GM23338 (cell line): Measurements from ENCODE around the gene KDM4B. TPM values are rescaled to one million over a fixed set of nuclear protein-coding genes. Genes with fewer than 3 reads are reported as not detected.
A peak's percentile ranks its signal among the peaks of the same experiment; 100 is the strongest.

ENCODE experiments used
- ATAC-seq: fragments of 200-7000 bp; cut with Tn5 transposase; 3 replicates; pipeline ENCODE4 v1.9.1; 2020
- DNase-seq: peaks from one replicate; pipeline ENCODE4 v3.0.0-alpha.2; 2015; ENCODE audit warnings: low spot score
- H2AFZ ChIP-seq: fragments of 200-600 bp; sonication (generic); 2 replicates; pipeline ENCODE4 v1.8.0; 2016; ENCODE audit warnings: antibody characterized with exemption, mild to moderate bottlenecking, moderate library complexity
- H3F3A ChIP-seq: fragments of 200-600 bp; sonication (generic); replicated peaks from 2 replicates; pipeline ENCODE4 v1.8.0; 2017; ENCODE audit warnings: antibody characterized with exemption, mixed run types, low read depth
- H3K27ac ChIP-seq: fragments of 200-600 bp; sonication (generic); 2 replicates; pipeline ENCODE4 v1.6.1; 2016; ENCODE audit warnings: low read depth
- H3K27me3 ChIP-seq: fragments of 200-600 bp; sonication (generic); 2 replicates; pipeline ENCODE4 v1.8.0; 2016; ENCODE audit warnings: mild to moderate bottlenecking, mixed run types, moderate library complexity; ENCODE audit not compliant: insufficient read depth
- H3K36me3 ChIP-seq: fragments of 200-600 bp; sonication (generic); 2 replicates; pipeline ENCODE4 v1.8.0; 2016; ENCODE audit warnings: mild to moderate bottlenecking; ENCODE audit not compliant: insufficient read depth
- H3K4me1 ChIP-seq: fragments of 200-600 bp; sonication (generic); 2 replicates; pipeline ENCODE4 v1.8.0; 2016; ENCODE audit warnings: mild to moderate bottlenecking, moderate library complexity; ENCODE audit not compliant: insufficient read depth
- H3K4me2 ChIP-seq: fragments of 200-600 bp; sonication (generic); 2 replicates; pipeline ENCODE4 v1.7.1; 2017; ENCODE audit warnings: mixed run types
- H3K4me3 ChIP-seq: fragments of 200-600 bp; sonication (generic); 2 replicates; pipeline ENCODE4 v1.6.1; 2016; ENCODE audit warnings: mixed run types
- H3K79me2 ChIP-seq: fragments of 200-600 bp; sonication (generic); replicated peaks from 2 replicates; pipeline ENCODE4 v1.8.0; 2017; ENCODE audit warnings: mild to moderate bottlenecking; ENCODE audit not compliant: insufficient read depth
- H3K9me2 ChIP-seq: fragments of 200-600 bp; sonication (generic); 2 replicates; pipeline ENCODE4 v1.8.0; 2017; ENCODE audit not compliant: insufficient read depth
- H4K20me1 ChIP-seq: fragments of 200-600 bp; sonication (generic); replicated peaks from 2 replicates; pipeline ENCODE4 v1.8.0; 2017; ENCODE audit warnings: mild to moderate bottlenecking; ENCODE audit not compliant: insufficient read depth
- H3K27ac Mint-ChIP-seq: 2 replicates; pipeline ENCODE4 v1.8.0; 2020; ENCODE audit warnings: inconsistent platforms, mild to moderate bottlenecking, moderate library complexity, mixed read lengths
- H3K27me3 Mint-ChIP-seq: 3 replicates; pipeline ENCODE4 v1.8.0; 2022; ENCODE audit warnings: low read depth, mild to moderate bottlenecking, moderate library complexity, mixed read lengths, inconsistent platforms; ENCODE audit not compliant: insufficient read depth, poor library complexity
- H3K36me3 Mint-ChIP-seq: 3 replicates; pipeline ENCODE4 v1.8.0; 2021; ENCODE audit warnings: low read depth, mild to moderate bottlenecking, inconsistent platforms, moderate library complexity, mixed read lengths
- H3K4me1 Mint-ChIP-seq: 3 replicates; pipeline ENCODE4 v1.8.0; 2020; ENCODE audit warnings: mild to moderate bottlenecking, inconsistent platforms, mixed read lengths
- H3K4me3 Mint-ChIP-seq: 3 replicates; pipeline ENCODE4 v1.8.0; 2021; ENCODE audit warnings: moderate library complexity, mild to moderate bottlenecking, inconsistent platforms, mixed read lengths
- H3K9me3 Mint-ChIP-seq: 3 replicates; pipeline ENCODE4 v1.8.0; 2020; ENCODE audit warnings: moderate library complexity, mild to moderate bottlenecking, inconsistent platforms, mixed read lengths
- CREB1 ChIP-seq: fragments of 250-450 bp; sonication (Bioruptor Pico); IDR thresholded peaks from 2 replicates; pipeline ENCODE4 v1.5.0; 2020; ENCODE audit warnings: low read depth, mild to moderate bottlenecking, moderate library complexity
- EZH2phosphoT487 ChIP-seq: fragments of 200-600 bp; sonication (generic); IDR thresholded peaks from one replicate; pipeline ENCODE4 v1.8.1; 2018; ENCODE audit warnings: antibody characterized with exemption; ENCODE audit not compliant: unreplicated experiment
- ZNF331 ChIP-seq: fragments of 250-450 bp; sonication (Bioruptor Pico); IDR thresholded peaks from 2 replicates; pipeline ENCODE4 v1.5.0; 2020; ENCODE audit warnings: low read depth, mild to moderate bottlenecking, moderate library complexity
- ZNF462 ChIP-seq: fragments of 250-450 bp; sonication (Bioruptor Pico); IDR thresholded peaks from 2 replicates; pipeline ENCODE4 v1.5.0; 2020; ENCODE audit warnings: mild to moderate bottlenecking, moderate library complexity
- polyA plus RNA-seq: library from polyadenylated mRNA; unstranded; fragments of >200 nt; fragmentation: Nextera tagmentation; extraction: Ambion mirVana; gene quantifications from 2 replicates; pipeline ENCODE4 v1.2.1, GENCODE V29; 2016
- total RNA-seq: library from RNA; depleted of rRNA; stranded (reverse); fragments of >200 nt; shearing (Covaris generic); gene quantifications from 2 replicates; pipeline ENCODE4 v1.2.3, GENCODE V29; 2014
- TF ChIP-seq, protein P1 (sequence below), 2 experiments: fragments of 200-600 bp in 1 of 2; sonication (generic) in 1 of 2; conservative IDR thresholded peaks; 2 replicates each; pipeline versions ENCODE4 v1.5.1 to v1.6.1; 2016 to 2017; ENCODE audit warnings: antibody characterized with exemption in 2 of 2, low read depth in 2 of 2, mild to moderate bottlenecking in 2 of 2, moderate library complexity in 1 of 2

KDM4B gene
- total and polyA plus RNA-seq, 2 experiments from 2014 or later = 9.1 to 27.6 TPM

- no peaks in the 10 kb centered on the region; the same call in 2 of the 3 replicates for H3K4me1 Mint-ChIP-seq
- Histone ChIP-seq H3K79me2 (peaks cover 21% of the 10 kb centered on the region; the same call in 1 of the 2 replicates), H3F3A (no peaks in the 10 kb centered on the region), H3K27me3 (no peaks in the 10 kb centered on the region), H3K27ac (0 out of 2 replicates have a peak overlapping the region, but pooled peaks have one; percentile 9), H3K9me2 (no peaks in the 10 kb centered on the region), H3K36me3 (no peaks in the 10 kb centered on the region), H3K4me3 (no peak overlapping the region), H2AFZ (no peak overlapping the region), H3K4me2 (no peak overlapping the region), H4K20me1 (no peaks in the 10 kb centered on the region), H3K4me1 (no peaks in the 10 kb centered on the region)
- DNase-seq = peak; percentile 91
- peak; percentile 85 for ATAC-seq
- no peaks in the 10 kb centered on the region; the same call in 2 of the 3 replicates for H3K9me3 Mint-ChIP-seq
- no peak overlapping the region; the same call in 2 of the 3 replicates for H3K4me3 Mint-ChIP-seq
- H3K27ac Mint-ChIP-seq = no peak overlapping the region
- H3K27me3 Mint-ChIP-seq = peaks cover 6% of the 10 kb centered on the region
- TF ChIP-seq EZH2phosphoT487 (no peak), ZNF331 (CRISPR knock-in tag) (no peak), CREB1 (CRISPR knock-in tag) (peak; percentile 55; the same call in 1 of the 2 replicates)
- TF ChIP-seq, protein P1, sequence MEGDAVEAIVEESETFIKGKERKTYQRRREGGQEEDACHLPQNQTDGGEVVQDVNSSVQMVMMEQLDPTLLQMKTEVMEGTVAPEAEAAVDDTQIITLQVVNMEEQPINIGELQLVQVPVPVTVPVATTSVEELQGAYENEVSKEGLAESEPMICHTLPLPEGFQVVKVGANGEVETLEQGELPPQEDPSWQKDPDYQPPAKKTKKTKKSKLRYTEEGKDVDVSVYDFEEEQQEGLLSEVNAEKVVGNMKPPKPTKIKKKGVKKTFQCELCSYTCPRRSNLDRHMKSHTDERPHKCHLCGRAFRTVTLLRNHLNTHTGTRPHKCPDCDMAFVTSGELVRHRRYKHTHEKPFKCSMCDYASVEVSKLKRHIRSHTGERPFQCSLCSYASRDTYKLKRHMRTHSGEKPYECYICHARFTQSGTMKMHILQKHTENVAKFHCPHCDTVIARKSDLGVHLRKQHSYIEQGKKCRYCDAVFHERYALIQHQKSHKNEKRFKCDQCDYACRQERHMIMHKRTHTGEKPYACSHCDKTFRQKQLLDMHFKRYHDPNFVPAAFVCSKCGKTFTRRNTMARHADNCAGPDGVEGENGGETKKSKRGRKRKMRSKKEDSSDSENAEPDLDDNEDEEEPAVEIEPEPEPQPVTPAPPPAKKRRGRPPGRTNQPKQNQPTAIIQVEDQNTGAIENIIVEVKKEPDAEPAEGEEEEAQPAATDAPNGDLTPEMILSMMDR (conservative IDR thresholded peaks at IDR 0.05; ENCODE audit: low read depth in 2 of 2) = peak; percentile 85 to 98
- peaks cover 7% of the 10 kb centered on the region; the same call in 1 of the 3 replicates for H3K36me3 Mint-ChIP-seq
Observed at GRCh38 chr19:5031231-5032100, 62.6 kb downstream of the KDM4B start.

DNA sequence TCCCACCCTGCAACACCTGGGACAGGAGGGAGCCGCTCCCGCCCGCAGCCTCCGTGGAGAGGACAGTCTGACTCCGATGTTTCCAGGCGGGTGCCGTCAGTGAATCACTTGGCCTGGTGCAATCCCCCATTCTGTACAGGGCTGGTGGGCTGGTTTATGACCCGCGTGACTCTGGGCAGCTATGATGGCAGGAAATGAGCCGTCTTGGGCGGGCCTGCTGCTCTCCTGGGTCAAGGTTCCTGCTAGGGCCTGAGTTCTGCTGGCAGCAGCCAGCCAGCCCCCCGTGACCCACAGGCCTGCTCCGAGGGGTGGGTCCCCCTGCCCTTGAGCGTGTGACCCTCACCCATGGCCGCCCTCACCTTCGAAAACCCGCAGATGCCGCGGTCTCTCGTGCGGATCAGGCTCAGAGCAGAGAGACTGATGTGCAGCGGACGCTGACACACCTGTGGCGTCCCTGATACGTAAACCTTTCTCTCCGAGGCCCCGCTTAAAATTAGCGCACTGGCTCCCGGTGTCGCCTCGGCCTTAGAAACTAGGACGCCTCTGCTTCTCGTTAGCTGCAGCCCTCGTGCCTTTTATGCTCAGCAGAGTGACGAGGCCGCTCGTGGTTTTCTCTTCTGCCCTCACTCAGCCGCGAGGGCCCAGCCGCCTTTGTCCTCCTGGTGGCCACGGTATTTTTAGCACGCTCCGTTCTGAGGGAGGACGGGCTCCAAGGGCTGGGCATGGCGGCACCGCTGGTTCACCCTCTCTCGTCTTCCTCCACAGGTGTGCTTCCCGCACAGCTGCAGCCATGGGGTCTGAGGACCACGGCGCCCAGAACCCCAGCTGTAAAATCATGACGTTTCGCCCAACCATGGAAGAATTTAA is 63.4 kb downstream of the KDM4B start:
- no peaks in the 10 kb centered on the region; the same call in 1 of the 2 replicates for H4K20me1 ChIP-seq
- no peaks in the 10 kb centered on the region; the same call in 2 of the 3 replicates for H3K9me3 Mint-ChIP-seq
- H3K79me2 ChIP-seq = peaks cover 21% of the 10 kb centered on the region; the same call in 1 of the 2 replicates
- H3K4me3 Mint-ChIP-seq = no peak overlapping the region; the same call in 2 of the 3 replicates
- no peaks in the 10 kb centered on the region for H3K4me1 ChIP-seq
- no peak for ATAC-seq
- H3K27me3 ChIP-seq = no peaks in the 10 kb centered on the region
- 0 out of 2 replicates have a peak overlapping the region, but pooled peaks have one; percentile 9 for H3K27ac ChIP-seq
- H3K9me2 ChIP-seq = no peaks in the 10 kb centered on the region
- no peaks in the 10 kb centered on the region for H3F3A ChIP-seq
- peaks cover 7% of the 10 kb centered on the region; the same call in 2 of the 3 replicates for H3K36me3 Mint-ChIP-seq
- DNase-seq = no peak
- no peak overlapping the region for H3K27ac Mint-ChIP-seq
- H3K27me3 Mint-ChIP-seq = peaks cover 3% of the 10 kb centered on the region
- H3K4me1 Mint-ChIP-seq = no peaks in the 10 kb centered on the region; the same call in 2 of the 3 replicates
- no peaks in the 10 kb centered on the region for H3K36me3 ChIP-seq
- H3K4me2 ChIP-seq = no peak overlapping the region
- H3K4me3 ChIP-seq = no peak overlapping the region
- H2AFZ ChIP-seq = no peak overlapping the region
- TF ChIP-seq ZNF462 (CRISPR knock-in tag) = no peak
